ENCODE results near the gene GRAMD4.

Gene GRAMD4

GRCh38 chr22:46583571-46583970, 36.6 kb upstream of the GRAMD4 start:
- H3K79me2 ChIP-seq (ENCODE audit: control insufficient read depth, low read length): peaks cover 50% of the 10 kb centered on the region
- peaks cover 74% of the 10 kb centered on the region for H3K4me1 ChIP-seq (ENCODE audit: control insufficient read depth, low read length)
- no peak overlapping the region for H3K4me2 ChIP-seq (ENCODE audit: low read length)

DNA sequence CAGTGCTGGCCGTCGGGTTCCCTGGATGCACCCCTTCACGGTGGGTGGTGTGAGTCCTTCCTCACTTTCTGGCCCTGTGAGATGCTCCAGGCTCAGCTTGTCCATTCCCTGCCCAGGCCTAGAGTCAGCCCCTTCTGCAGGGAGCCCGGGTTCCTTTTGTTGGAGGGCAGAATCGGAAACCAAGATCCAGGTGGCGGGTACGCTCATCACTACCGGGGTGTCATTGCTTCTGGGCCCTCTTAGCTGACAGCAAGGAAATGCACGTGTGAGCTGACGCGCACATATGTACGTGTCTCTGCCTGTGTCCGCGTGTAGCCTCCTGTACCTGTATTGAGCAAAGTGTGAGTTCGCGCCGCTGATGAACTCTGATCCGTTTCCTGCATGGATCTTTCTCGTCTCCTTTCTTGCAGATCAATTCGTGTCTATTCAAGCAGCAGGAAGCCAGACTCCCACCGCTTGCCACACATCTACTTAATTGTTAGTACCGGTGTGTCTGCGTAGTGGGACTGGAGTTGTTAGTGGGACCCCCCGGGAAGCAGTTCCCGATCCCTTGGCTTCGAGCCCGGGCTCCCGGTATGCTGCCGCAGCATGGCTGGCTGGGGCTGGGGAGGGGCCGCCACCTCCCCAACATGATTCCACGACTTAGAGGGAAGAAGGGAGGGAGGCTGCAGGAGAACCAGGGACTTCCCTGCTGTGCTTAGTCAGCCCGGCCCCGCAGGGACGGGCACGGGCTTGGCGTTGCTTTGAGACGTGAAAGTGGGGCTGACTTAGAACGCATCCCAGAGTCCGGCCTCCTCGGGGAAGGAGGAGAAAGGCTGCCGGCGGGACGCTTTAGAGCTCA, 35.9 kb upstream of the GRAMD4 start:
- Histone ChIP-seq H4K20me1 (ENCODE audit: control insufficient read depth, insufficient read depth, low read depth, low read length) (no peaks in the 10 kb centered on the region), H3K4me1 (ENCODE audit: control insufficient read depth, low read length) (peaks cover 76% of the 10 kb centered on the region)
- TF ChIP-seq, protein P1, sequence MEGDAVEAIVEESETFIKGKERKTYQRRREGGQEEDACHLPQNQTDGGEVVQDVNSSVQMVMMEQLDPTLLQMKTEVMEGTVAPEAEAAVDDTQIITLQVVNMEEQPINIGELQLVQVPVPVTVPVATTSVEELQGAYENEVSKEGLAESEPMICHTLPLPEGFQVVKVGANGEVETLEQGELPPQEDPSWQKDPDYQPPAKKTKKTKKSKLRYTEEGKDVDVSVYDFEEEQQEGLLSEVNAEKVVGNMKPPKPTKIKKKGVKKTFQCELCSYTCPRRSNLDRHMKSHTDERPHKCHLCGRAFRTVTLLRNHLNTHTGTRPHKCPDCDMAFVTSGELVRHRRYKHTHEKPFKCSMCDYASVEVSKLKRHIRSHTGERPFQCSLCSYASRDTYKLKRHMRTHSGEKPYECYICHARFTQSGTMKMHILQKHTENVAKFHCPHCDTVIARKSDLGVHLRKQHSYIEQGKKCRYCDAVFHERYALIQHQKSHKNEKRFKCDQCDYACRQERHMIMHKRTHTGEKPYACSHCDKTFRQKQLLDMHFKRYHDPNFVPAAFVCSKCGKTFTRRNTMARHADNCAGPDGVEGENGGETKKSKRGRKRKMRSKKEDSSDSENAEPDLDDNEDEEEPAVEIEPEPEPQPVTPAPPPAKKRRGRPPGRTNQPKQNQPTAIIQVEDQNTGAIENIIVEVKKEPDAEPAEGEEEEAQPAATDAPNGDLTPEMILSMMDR (IDR thresholded peaks at IDR 0.05; ENCODE audit: low read depth, low read length, poor library complexity, severe bottlenecking): no peak
- no peak for TF ChIP-seq EZH2phosphoT487 (IDR thresholded peaks at IDR 0.05; ENCODE audit: borderline replicate concordance, low read length)

More at GRCh38 chr22:46583571-46583970, 36.6 kb upstream of the GRAMD4 start:
- H3K36me3 ChIP-seq (ENCODE audit: control insufficient read depth, low read length): no peaks in the 10 kb centered on the region
- H4K20me1 ChIP-seq (ENCODE audit: control insufficient read depth, insufficient read depth, low read depth, low read length): no peaks in the 10 kb centered on the region
- H3K9me3 ChIP-seq (ENCODE audit: control insufficient read depth, insufficient read depth, low read length): no peaks in the 10 kb centered on the region
- no peaks in the 10 kb centered on the region for H3K27me3 ChIP-seq (ENCODE audit: control insufficient read depth, low read length)
- no peak for TF ChIP-seq EZH2phosphoT487 (IDR thresholded peaks at IDR 0.05; ENCODE audit: borderline replicate concordance, low read length)
- TF ChIP-seq, protein P1 (IDR thresholded peaks at IDR 0.05; ENCODE audit: low read depth, low read length, poor library complexity, severe bottlenecking): no peak
- no peak overlapping the region for H3K27ac ChIP-seq (ENCODE audit: low read depth, low read length)
- no peak overlapping the region for H3K4me3 ChIP-seq (ENCODE audit: low read length)
- no peaks in the 10 kb centered on the region for H3K9me2 ChIP-seq (replicated peaks; ENCODE audit: control insufficient read depth, low read length)
- peaks cover 17% of the 10 kb centered on the region for H3F3A ChIP-seq (ENCODE audit: control insufficient read depth, insufficient read depth)

GRCh38 chr22:46585340-46586122, 34.7 kb upstream of the GRAMD4 start:
- Histone ChIP-seq H3K9me3 (ENCODE audit: control insufficient read depth, insufficient read depth, low read length) (no peaks in the 10 kb centered on the region), H3F3A (ENCODE audit: control insufficient read depth, insufficient read depth) (peaks cover 9% of the 10 kb centered on the region; the same call in 1 of the 2 replicates), H3K27ac (ENCODE audit: low read depth, low read length) (no peak overlapping the region), H3K4me3 (ENCODE audit: low read length) (no peak overlapping the region), H4K20me1 (ENCODE audit: control insufficient read depth, insufficient read depth, low read depth, low read length) (no peaks in the 10 kb centered on the region), H3K9me2 (replicated peaks; ENCODE audit: control insufficient read depth, low read length) (no peaks in the 10 kb centered on the region), H3K79me2 (ENCODE audit: control insufficient read depth, low read length) (peaks cover 62% of the 10 kb centered on the region), H3K4me2 (ENCODE audit: low read length) (no peak overlapping the region), H3K36me3 (ENCODE audit: control insufficient read depth, low read length) (no peaks in the 10 kb centered on the region), H3K27me3 (ENCODE audit: control insufficient read depth, low read length) (no peaks in the 10 kb centered on the region), H3K4me1 (ENCODE audit: control insufficient read depth, low read length) (peaks cover 82% of the 10 kb centered on the region)
- TF ChIP-seq EZH2phosphoT487 (IDR thresholded peaks at IDR 0.05; ENCODE audit: borderline replicate concordance, low read length): no peak
- TF ChIP-seq, protein P1 (IDR thresholded peaks at IDR 0.05; ENCODE audit: low read depth, low read length, poor library complexity, severe bottlenecking): no peak

More for the DNA sequence above, 35.9 kb upstream of the GRAMD4 start:
- Histone ChIP-seq H3K27me3 (ENCODE audit: control insufficient read depth, low read length) (no peaks in the 10 kb centered on the region), H3K27ac (ENCODE audit: low read depth, low read length) (no peak overlapping the region), H3F3A (ENCODE audit: control insufficient read depth, insufficient read depth) (peaks cover 15% of the 10 kb centered on the region), H3K36me3 (ENCODE audit: control insufficient read depth, low read length) (no peaks in the 10 kb centered on the region), H3K9me2 (replicated peaks; ENCODE audit: control insufficient read depth, low read length) (no peaks in the 10 kb centered on the region), H3K4me2 (ENCODE audit: low read length) (no peak overlapping the region), H3K79me2 (ENCODE audit: control insufficient read depth, low read length) (peaks cover 55% of the 10 kb centered on the region), H3K4me3 (ENCODE audit: low read length) (no peak overlapping the region), H3K9me3 (ENCODE audit: control insufficient read depth, insufficient read depth, low read length) (no peaks in the 10 kb centered on the region)
